Measurements from ENCODE around the gene MAP3K3.

MAP3K3 gene

GRCh38 chr17:63649813-63650212 lies 27.6 kb downstream of the MAP3K3 start:
- Histone ChIP-seq H3K27ac (ENCODE audit: low read depth, low read length) (no peak overlapping the region), H3K36me3 (ENCODE audit: control insufficient read depth, low read length) (peaks cover 34% of the 10 kb centered on the region), H3K9me3 (ENCODE audit: control insufficient read depth, insufficient read depth, low read length) (no peaks in the 10 kb centered on the region), H3K9me2 (replicated peaks; ENCODE audit: control insufficient read depth, low read length) (no peaks in the 10 kb centered on the region), H3F3A (ENCODE audit: control insufficient read depth, insufficient read depth) (no peaks in the 10 kb centered on the region; the same call in 1 of the 2 replicates), H3K79me2 (ENCODE audit: control insufficient read depth, low read length) (no peaks in the 10 kb centered on the region), H3K27me3 (ENCODE audit: control insufficient read depth, low read length) (no peaks in the 10 kb centered on the region), H3K4me2 (ENCODE audit: low read length) (no peak overlapping the region), H4K20me1 (ENCODE audit: control insufficient read depth, insufficient read depth, low read depth, low read length) (no peaks in the 10 kb centered on the region; the same call in 1 of the 2 replicates), H3K4me1 (ENCODE audit: control insufficient read depth, low read length) (peaks cover 28% of the 10 kb centered on the region), H3K4me3 (ENCODE audit: low read length) (no peak overlapping the region)
- no peak for TF ChIP-seq EZH2phosphoT487 (IDR thresholded peaks at IDR 0.05; ENCODE audit: borderline replicate concordance, low read length)
- no peak for TF ChIP-seq CTCF (IDR thresholded peaks at IDR 0.05; ENCODE audit: low read depth, low read length, poor library complexity, severe bottlenecking)

- H3K79me2 ChIP-seq (ENCODE audit: control insufficient read depth, low read length) = no peaks in the 10 kb centered on the region
- H3K9me2 ChIP-seq (replicated peaks; ENCODE audit: control insufficient read depth, low read length) = no peaks in the 10 kb centered on the region
- H4K20me1 ChIP-seq (ENCODE audit: control insufficient read depth, insufficient read depth, low read depth, low read length) = no peaks in the 10 kb centered on the region; the same call in 1 of the 2 replicates
- no peaks in the 10 kb centered on the region for H3K27me3 ChIP-seq (ENCODE audit: control insufficient read depth, low read length)
- H3K4me1 ChIP-seq (ENCODE audit: control insufficient read depth, low read length) = peaks cover 7% of the 10 kb centered on the region; the same call in 1 of the 2 replicates
- no peaks in the 10 kb centered on the region; the same call in 1 of the 2 replicates for H3F3A ChIP-seq (ENCODE audit: control insufficient read depth, insufficient read depth)
- no peak overlapping the region for H3K4me3 ChIP-seq (ENCODE audit: low read length)
- H3K36me3 ChIP-seq (ENCODE audit: control insufficient read depth, low read length) = peaks cover 28% of the 10 kb centered on the region
- H3K4me2 ChIP-seq (ENCODE audit: low read length) = no peak overlapping the region
- H3K9me3 ChIP-seq (ENCODE audit: control insufficient read depth, insufficient read depth, low read length) = no peaks in the 10 kb centered on the region
- no peak for TF ChIP-seq CTCF (IDR thresholded peaks at IDR 0.05; ENCODE audit: low read depth, low read length, poor library complexity, severe bottlenecking)
- no peak for TF ChIP-seq EZH2phosphoT487 (IDR thresholded peaks at IDR 0.05; ENCODE audit: borderline replicate concordance, low read length)
- H3K27ac ChIP-seq (ENCODE audit: low read depth, low read length) = no peak overlapping the region
Measured at GRCh38 chr17:63652106-63652505, 29.9 kb downstream of the MAP3K3 start.

- H3F3A ChIP-seq (ENCODE audit: control insufficient read depth, insufficient read depth) = no peaks in the 10 kb centered on the region; the same call in 1 of the 2 replicates
- no peaks in the 10 kb centered on the region for H3K79me2 ChIP-seq (ENCODE audit: control insufficient read depth, low read length)
- TF ChIP-seq CTCF (IDR thresholded peaks at IDR 0.05; ENCODE audit: low read depth, low read length, poor library complexity, severe bottlenecking) = no peak
- peaks cover 7% of the 10 kb centered on the region; the same call in 1 of the 2 replicates for H3K4me1 ChIP-seq (ENCODE audit: control insufficient read depth, low read length)
- H3K9me3 ChIP-seq (ENCODE audit: control insufficient read depth, insufficient read depth, low read length) = no peaks in the 10 kb centered on the region
- no peak overlapping the region for H3K4me3 ChIP-seq (ENCODE audit: low read length)
- H3K27ac ChIP-seq (ENCODE audit: low read depth, low read length) = no peak overlapping the region
- no peak overlapping the region for H3K4me2 ChIP-seq (ENCODE audit: low read length)
- peaks cover 27% of the 10 kb centered on the region for H3K36me3 ChIP-seq (ENCODE audit: control insufficient read depth, low read length)
- H3K27me3 ChIP-seq (ENCODE audit: control insufficient read depth, low read length) = no peaks in the 10 kb centered on the region
- H4K20me1 ChIP-seq (ENCODE audit: control insufficient read depth, insufficient read depth, low read depth, low read length) = no peaks in the 10 kb centered on the region
- no peaks in the 10 kb centered on the region for H3K9me2 ChIP-seq (replicated peaks; ENCODE audit: control insufficient read depth, low read length)
Measured at GRCh38 chr17:63653050-63653449, 30.8 kb downstream of the MAP3K3 start.

Data from DOHH2 (cell line).